Right lobe of liver (tissue), 6 donors: ENCODE data around the gene MAP3K4. TPM values are rescaled to one million over a fixed set of nuclear protein-coding genes. Genes with fewer than 3 reads are reported as not detected.

Source experiments
- ATAC-seq, 4 donors: fragments of 200-7000 bp; cut with Tn5 transposase; one replicate each; pipeline ENCODE4 v1.9.1; 2020; ENCODE audit warnings: mild to moderate bottlenecking in 4 of 4, moderate library complexity in 4 of 4
- DNase-seq, 3 donors: peaks; one replicate each; pipeline ENCODE4 v3.0.0-alpha.2; 2020
- H3K27ac ChIP-seq, 3 donors: fragments of 200-600 bp; one replicate each; pipeline ENCODE4 v1.8.0; 2022
- H3K27me3 ChIP-seq, 2 donors: fragments of 200-600 bp; one replicate each; pipeline ENCODE4 v1.8.0; 2022
- H3K36me3 ChIP-seq, 4 donors: fragments of 200-600 bp; sonication (generic) in 1 of 4; one replicate each; pipeline versions ENCODE4 v1.5.1 to v1.8.0; 2017 to 2022; ENCODE audit warnings: control low read depth in 1 of 4
- H3K4me1 ChIP-seq, 4 donors: fragments of 200-600 bp; sonication (generic) in 1 of 4; one replicate each; pipeline versions ENCODE4 v1.5.1 to v1.8.0; 2017 to 2022; ENCODE audit warnings: control low read depth in 1 of 4
- H3K4me3 ChIP-seq, 3 donors: fragments of 200-600 bp; one replicate each; pipeline ENCODE4 v1.8.0; 2022
- H3K9me3 ChIP-seq, 4 donors: fragments of 200-600 bp; sonication (generic) in 1 of 4; one replicate each; pipeline versions ENCODE4 v1.5.1 to v1.8.0; 2017 to 2022; ENCODE audit warnings: control low read depth in 1 of 4
- POLR2A ChIP-seq: fragments of 450-650 bp; IDR thresholded peaks from one replicate; pipeline ENCODE4 v1.6.1; 2017; ENCODE audit warnings: antibody characterized with exemption, mild to moderate bottlenecking
- WGBS: methylation state at CpG from one replicate; pipeline ENCODE4 v1.1.6; 2018; ENCODE audit warnings: low coverage, low lambda C conversion rate; ENCODE audit not compliant: insufficient coverage; ENCODE audit errors: missing lambda C conversion rate; 5-methylcytosine and 5-hydroxymethylcytosine counted together
- intact Hi-C, 2 donors: fragments of 100-400 bp; cut with DNase I; formaldehyde crosslinking; loops; one replicate each; pipeline versions ENCODE4 v1.11.2 to v1.14.1; 2022
- total RNA-seq, 6 experiments: library from RNA; depleted of rRNA in 2 of 6; stranded (reverse); fragments of >200 nt in 2 of 6; fragmentation: NEBNext Ultra II Directional in 3 of 6; extraction: Animal tissue kit (Norgen Biotek cat#: 25700) in 3 of 6; gene quantifications; one replicate each; pipeline versions ENCODE4 v1.1.0 to v1.2.4, GENCODE V29; 2016 to 2023
- TF ChIP-seq, protein P1 (sequence below), 4 donors: fragments of 200-600 bp in 3 of 4; fragments of 450-650 bp in 1 of 4; IDR thresholded peaks; one replicate each; pipeline versions ENCODE4 v1.5.1 to v1.8.0; 2016 to 2022; ENCODE audit warnings: antibody characterized with exemption in 4 of 4, mild to moderate bottlenecking in 2 of 4
- donor health status: DM: no; HTN: yes; CAD: no.
- donor health status: DM: no; HTN: no; CAD: no.
- donor health status: DM: no; HTN: no; CAD: no.
- donor health status: DM: no; HTN: yes; CAD: no.
- donor health status: DM: no; HTN: yes; CAD: no.

Gene MAP3K4
- total RNA-seq, 6 experiments from 2014 or later = 9.4 to 20.5 (median 13.1) TPM

DNA sequence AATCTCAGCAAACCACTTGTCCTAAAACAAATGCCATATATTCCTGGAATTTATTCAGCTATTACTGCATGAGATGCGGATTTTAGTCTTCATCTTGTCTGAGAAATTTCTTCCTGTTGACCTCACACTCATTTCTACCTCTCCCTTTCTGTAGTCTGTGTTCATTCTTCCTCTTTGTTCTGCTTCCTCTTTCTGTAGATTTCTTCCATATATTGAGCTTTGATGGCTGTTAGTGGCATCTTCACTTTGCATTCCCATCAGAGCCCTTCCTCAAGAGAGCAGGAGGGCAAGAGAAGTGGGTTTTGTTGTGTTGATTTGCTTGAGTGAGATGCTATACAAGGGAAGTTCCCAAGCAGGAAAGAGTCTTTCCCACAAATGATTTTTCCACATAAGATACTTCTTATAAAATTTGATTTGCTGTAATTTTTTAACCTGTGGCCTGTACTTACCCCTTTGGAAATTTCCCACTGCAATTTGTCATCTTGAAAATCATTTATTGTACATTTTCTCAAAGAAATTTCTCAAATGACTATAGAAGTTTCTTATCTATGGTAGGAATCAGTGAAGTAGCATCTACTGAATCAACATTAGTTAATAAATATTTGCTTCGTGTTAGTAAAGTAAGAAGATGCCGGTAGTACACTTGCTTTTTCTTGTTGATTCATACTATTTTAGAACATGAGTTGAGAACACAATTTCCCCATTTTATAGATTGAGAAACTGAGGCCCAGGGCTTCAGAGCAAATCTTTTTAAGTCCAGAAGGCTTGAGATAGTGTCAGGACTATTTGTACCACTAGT, 43.8 kb downstream of the MAP3K4 start:
- Histone ChIP-seq H3K27ac (no peak overlapping the region), H3K36me3 (no peaks in the 10 kb centered on the region), H3K4me3 (no peak overlapping the region), H3K4me1 (no peaks in the 10 kb centered on the region), H3K27me3 (no peaks in the 10 kb centered on the region), H3K9me3 (no peaks in the 10 kb centered on the region)
- no peak for TF ChIP-seq POLR2A
- TF ChIP-seq, protein P1, sequence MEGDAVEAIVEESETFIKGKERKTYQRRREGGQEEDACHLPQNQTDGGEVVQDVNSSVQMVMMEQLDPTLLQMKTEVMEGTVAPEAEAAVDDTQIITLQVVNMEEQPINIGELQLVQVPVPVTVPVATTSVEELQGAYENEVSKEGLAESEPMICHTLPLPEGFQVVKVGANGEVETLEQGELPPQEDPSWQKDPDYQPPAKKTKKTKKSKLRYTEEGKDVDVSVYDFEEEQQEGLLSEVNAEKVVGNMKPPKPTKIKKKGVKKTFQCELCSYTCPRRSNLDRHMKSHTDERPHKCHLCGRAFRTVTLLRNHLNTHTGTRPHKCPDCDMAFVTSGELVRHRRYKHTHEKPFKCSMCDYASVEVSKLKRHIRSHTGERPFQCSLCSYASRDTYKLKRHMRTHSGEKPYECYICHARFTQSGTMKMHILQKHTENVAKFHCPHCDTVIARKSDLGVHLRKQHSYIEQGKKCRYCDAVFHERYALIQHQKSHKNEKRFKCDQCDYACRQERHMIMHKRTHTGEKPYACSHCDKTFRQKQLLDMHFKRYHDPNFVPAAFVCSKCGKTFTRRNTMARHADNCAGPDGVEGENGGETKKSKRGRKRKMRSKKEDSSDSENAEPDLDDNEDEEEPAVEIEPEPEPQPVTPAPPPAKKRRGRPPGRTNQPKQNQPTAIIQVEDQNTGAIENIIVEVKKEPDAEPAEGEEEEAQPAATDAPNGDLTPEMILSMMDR (IDR thresholded peaks at IDR 0.05) = no peak
- ATAC-seq (no peak), DNase-seq (no peak)
- intact Hi-C loops = no loop called here
- 63% methylated on average over 3 of the region's 3 CpGs for WGBS

DNA sequence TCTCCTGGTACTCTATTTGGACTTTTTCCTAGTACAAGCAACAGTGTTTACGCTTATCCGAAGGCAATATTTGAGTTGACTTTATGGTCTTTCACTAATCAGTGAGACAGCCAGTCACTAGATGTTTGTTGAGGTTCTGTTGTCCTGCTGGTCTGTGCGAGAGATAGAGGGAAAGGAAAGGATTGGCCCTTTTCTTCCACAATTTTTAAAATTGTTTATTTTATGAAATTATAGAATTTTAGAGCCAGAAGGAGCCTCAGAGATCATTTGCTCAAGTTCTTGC, 44.4 kb downstream of the MAP3K4 start:
- no peak for DNase-seq
- Histone ChIP-seq H3K4me1 (no peaks in the 10 kb centered on the region), H3K36me3 (no peaks in the 10 kb centered on the region), H3K9me3 (no peaks in the 10 kb centered on the region), H3K27me3 (no peaks in the 10 kb centered on the region), H3K27ac (no peak overlapping the region), H3K4me3 (no peak overlapping the region)
- intact Hi-C loops = no loop called here
- WGBS = 39% methylated on average over 2 of the region's 3 CpGs
- ATAC-seq = no peak
- TF ChIP-seq, protein P1 (IDR thresholded peaks at IDR 0.05) = no peak
- TF ChIP-seq POLR2A = no peak

DNA sequence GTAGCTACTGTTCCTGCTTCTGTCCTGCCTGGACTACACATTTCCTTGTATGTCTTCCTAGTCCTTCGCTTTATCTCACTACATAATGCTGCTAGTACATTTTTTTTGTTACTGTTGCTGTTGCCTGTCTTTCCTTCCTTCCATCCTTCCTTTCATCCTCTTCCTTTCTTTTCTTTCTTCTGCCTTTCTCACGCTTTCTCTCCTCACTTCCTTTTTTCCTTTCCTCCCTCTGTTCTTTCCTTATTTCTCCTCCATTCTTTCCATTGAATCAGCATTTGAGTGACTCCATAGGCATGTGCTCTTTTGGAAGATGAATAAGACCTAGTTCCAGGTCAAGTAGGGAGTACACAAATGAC, 46.3 kb downstream of the MAP3K4 start:
- Histone ChIP-seq H3K27me3 (no peaks in the 10 kb centered on the region), H3K27ac (no peak overlapping the region), H3K4me3 (no peak overlapping the region), H3K9me3 (no peaks in the 10 kb centered on the region), H3K36me3 (no peaks in the 10 kb centered on the region), H3K4me1 (no peaks in the 10 kb centered on the region)
- DNase-seq (no peak), ATAC-seq (no peak)
- intact Hi-C loops = no loop called here
- TF ChIP-seq, protein P1 (IDR thresholded peaks at IDR 0.05) = no peak
- TF ChIP-seq POLR2A = no peak
- 88% methylated on average over 2 of the region's 2 CpGs for WGBS

DNA sequence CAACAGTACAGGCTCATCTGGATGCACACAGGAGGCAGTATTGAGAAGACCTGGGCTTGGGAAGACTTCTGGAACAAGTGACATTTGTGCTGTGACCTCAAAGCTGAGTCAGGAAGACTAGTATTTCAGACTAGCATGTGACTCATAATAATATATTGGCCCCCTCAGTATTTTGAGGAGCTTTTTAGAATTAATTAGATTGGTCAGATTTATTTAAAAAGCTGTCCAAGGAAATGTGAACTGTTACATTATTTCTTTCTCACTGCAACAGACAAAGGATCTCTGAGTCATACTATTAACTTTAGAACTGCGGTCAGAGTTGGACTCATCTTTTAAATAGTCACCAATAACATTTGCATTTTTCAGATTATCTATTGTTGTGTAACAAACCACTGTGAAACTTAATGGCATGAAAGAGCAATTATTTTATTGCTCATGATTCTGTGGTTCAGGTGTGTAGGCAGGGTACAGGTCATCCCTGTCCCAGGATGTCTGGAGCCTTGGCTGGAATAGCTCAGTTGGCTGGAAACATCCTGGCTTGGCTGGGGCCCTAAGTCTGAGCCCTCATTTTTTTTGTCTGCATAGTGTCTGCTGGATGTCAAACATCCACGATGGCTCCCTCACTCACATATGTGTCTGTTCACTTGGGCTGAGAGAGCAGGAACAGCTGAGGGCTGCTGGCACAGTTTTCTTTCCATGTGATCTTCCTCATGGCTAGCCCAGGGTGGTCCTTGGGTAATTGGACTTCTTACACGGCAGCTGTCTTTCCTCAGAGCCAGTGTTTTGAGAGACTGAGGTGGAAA, 46.9 kb downstream of the MAP3K4 start:
- Histone ChIP-seq H3K36me3 (no peaks in the 10 kb centered on the region), H3K27ac (no peak overlapping the region), H3K4me1 (no peaks in the 10 kb centered on the region), H3K9me3 (no peaks in the 10 kb centered on the region), H3K27me3 (no peaks in the 10 kb centered on the region), H3K4me3 (no peak overlapping the region)
- intact Hi-C loops = no loop called here
- DNase-seq (no peak), ATAC-seq (peak in 2 of 4 donors; percentile 11 to 31)
- WGBS = 75% methylated on average over 3 of the region's 3 CpGs
- TF ChIP-seq, protein P1 (IDR thresholded peaks at IDR 0.05) = no peak
- no peak for TF ChIP-seq POLR2A
